Loucy (cell line): ENCODE results near the gene RPL9.

Source experiments
- H2AFZ ChIP-seq: fragments of 200-600 bp; sonication (generic); 2 replicates; pipeline ENCODE4 v1.6.0; 2016; ENCODE audit warnings: antibody characterized with exemption, mild to moderate bottlenecking, low read length, moderate library complexity
- H3F3A ChIP-seq: fragments of 200-600 bp; 2 replicates; pipeline ENCODE4 v1.6.0; 2016; ENCODE audit warnings: antibody characterized with exemption, low read depth, mild to moderate bottlenecking
- H3K27me3 ChIP-seq: fragments of 200-600 bp; sonication (generic); 2 replicates; pipeline ENCODE4 v1.6.1; 2014; ENCODE audit warnings: low read length, mild to moderate bottlenecking; ENCODE audit not compliant: insufficient read depth, poor library complexity, severe bottlenecking
- H3K36me3 ChIP-seq: fragments of 200-600 bp; sonication (generic); 2 replicates; pipeline ENCODE4 v1.6.1; 2016; ENCODE audit warnings: low read length; ENCODE audit not compliant: insufficient read depth
- H3K4me1 ChIP-seq: fragments of 200-600 bp; sonication (generic); 2 replicates; pipeline ENCODE4 v1.5.1; 2014; ENCODE audit warnings: low read length, mild to moderate bottlenecking; ENCODE audit not compliant: insufficient read depth, poor library complexity, severe bottlenecking
- H3K4me2 ChIP-seq: fragments of 200-600 bp; sonication (generic); 2 replicates; pipeline ENCODE4 v1.6.0; 2014; ENCODE audit warnings: antibody characterized with exemption, low read length, low read depth, mild to moderate bottlenecking; ENCODE audit not compliant: poor library complexity, severe bottlenecking
- H3K4me3 ChIP-seq: fragments of 200-600 bp; sonication (generic); 2 replicates; pipeline ENCODE4 v1.5.1; 2014; ENCODE audit warnings: low read length, mild to moderate bottlenecking, mixed read lengths; ENCODE audit not compliant: poor library complexity, severe bottlenecking
- H3K79me2 ChIP-seq: fragments of 200-600 bp; sonication (generic); 2 replicates; pipeline ENCODE4 v1.6.1; 2014; ENCODE audit warnings: low read length; ENCODE audit not compliant: insufficient read depth
- H3K9ac ChIP-seq: fragments of 200-600 bp; sonication (generic); 2 replicates; pipeline ENCODE4 v1.6.0; 2014; ENCODE audit warnings: mild to moderate bottlenecking, low read depth, low read length, moderate library complexity; ENCODE audit not compliant: poor library complexity, severe bottlenecking
- H3K9me2 ChIP-seq: fragments of 200-600 bp; sonication (generic); replicated peaks from 2 replicates; pipeline ENCODE4 v1.6.1; 2016; ENCODE audit warnings: low read depth, low read length, mixed read lengths
- H3K9me3 ChIP-seq: fragments of 200-600 bp; sonication (generic); 2 replicates; pipeline ENCODE4 v1.6.1; 2014; ENCODE audit warnings: mild to moderate bottlenecking, antibody characterized with exemption, low read length, low read depth; ENCODE audit not compliant: insufficient read depth
- H4K20me1 ChIP-seq: fragments of 200-600 bp; sonication (generic); 2 replicates; pipeline ENCODE4 v1.6.0; 2014; ENCODE audit warnings: antibody characterized with exemption, low read length, mild to moderate bottlenecking; ENCODE audit not compliant: insufficient read depth, poor library complexity, severe bottlenecking
- CTCF ChIP-seq: fragments of 200-600 bp; sonication (generic); conservative IDR thresholded peaks from 2 replicates; pipeline ENCODE4 v1.5.1; 2014; ENCODE audit warnings: mild to moderate bottlenecking, antibody characterized with exemption, low read length
- EZH2phosphoT487 ChIP-seq: fragments of 200-600 bp; IDR thresholded peaks from 2 replicates; pipeline ENCODE4 v1.6.1; 2018; ENCODE audit warnings: antibody characterized with exemption, mild to moderate bottlenecking, moderate library complexity, borderline replicate concordance

RPL9 gene

GRCh38 chr4:39480251-39480650 lies 21.5 kb upstream of the RPL9 start:
- Histone ChIP-seq H3K4me3 (no peak overlapping the region), H3K27me3 (no peaks in the 10 kb centered on the region), H3K9me3 (no peaks in the 10 kb centered on the region; the same call in 1 of the 2 replicates), H4K20me1 (no peaks in the 10 kb centered on the region), H3K4me2 (no peak overlapping the region), H3K9me2 (no peaks in the 10 kb centered on the region), H3K4me1 (no peaks in the 10 kb centered on the region), H3K9ac (no peak overlapping the region), H3K36me3 (no peaks in the 10 kb centered on the region), H2AFZ (no peak overlapping the region), H3K79me2 (no peaks in the 10 kb centered on the region), H3F3A (no peaks in the 10 kb centered on the region)
- TF ChIP-seq CTCF (no peak), EZH2phosphoT487 (no peak)

- Histone ChIP-seq H3K79me2 (no peaks in the 10 kb centered on the region), H3K4me3 (no peak overlapping the region), H4K20me1 (no peaks in the 10 kb centered on the region), H3K9ac (no peak overlapping the region), H2AFZ (no peak overlapping the region), H3K9me3 (no peaks in the 10 kb centered on the region), H3K36me3 (no peaks in the 10 kb centered on the region), H3K27me3 (no peaks in the 10 kb centered on the region), H3K4me1 (no peaks in the 10 kb centered on the region), H3F3A (no peaks in the 10 kb centered on the region), H3K4me2 (no peak overlapping the region), H3K9me2 (no peaks in the 10 kb centered on the region)
- TF ChIP-seq EZH2phosphoT487 (no peak), CTCF (no peak)
Observed at GRCh38 chr4:39476187-39476895, 17.6 kb upstream of the RPL9 start.

GRCh38 chr4:39472396-39472795 lies 13.7 kb upstream of the RPL9 start:
- H2AFZ ChIP-seq, result no peak overlapping the region
- H3K9me2 ChIP-seq, result no peaks in the 10 kb centered on the region
- H3K9ac ChIP-seq, result no peak overlapping the region
- no peaks in the 10 kb centered on the region for H3F3A ChIP-seq
- no peaks in the 10 kb centered on the region for H4K20me1 ChIP-seq
- no peak overlapping the region for H3K4me3 ChIP-seq
- no peaks in the 10 kb centered on the region for H3K4me1 ChIP-seq
- H3K4me2 ChIP-seq, result no peak overlapping the region
- no peaks in the 10 kb centered on the region for H3K27me3 ChIP-seq
- no peaks in the 10 kb centered on the region for H3K9me3 ChIP-seq
- TF ChIP-seq EZH2phosphoT487 (no peak), CTCF (no peak)
- H3K79me2 ChIP-seq, result no peaks in the 10 kb centered on the region
- peaks cover 2% of the 10 kb centered on the region; the same call in 1 of the 2 replicates for H3K36me3 ChIP-seq
